Ramos (cell line): Measurements from ENCODE around the gene GFI1B.

Experiments used
- in situ Hi-C: fragments of 300-500 bp; cut with MboI; formaldehyde crosslinking; loops from one replicate; pipeline ENCODE4 v1.14.3; 2022; ENCODE audit warnings: low sequenced_read_pairs; ENCODE audit not compliant: unreplicated experiment

GFI1B gene

DNA sequence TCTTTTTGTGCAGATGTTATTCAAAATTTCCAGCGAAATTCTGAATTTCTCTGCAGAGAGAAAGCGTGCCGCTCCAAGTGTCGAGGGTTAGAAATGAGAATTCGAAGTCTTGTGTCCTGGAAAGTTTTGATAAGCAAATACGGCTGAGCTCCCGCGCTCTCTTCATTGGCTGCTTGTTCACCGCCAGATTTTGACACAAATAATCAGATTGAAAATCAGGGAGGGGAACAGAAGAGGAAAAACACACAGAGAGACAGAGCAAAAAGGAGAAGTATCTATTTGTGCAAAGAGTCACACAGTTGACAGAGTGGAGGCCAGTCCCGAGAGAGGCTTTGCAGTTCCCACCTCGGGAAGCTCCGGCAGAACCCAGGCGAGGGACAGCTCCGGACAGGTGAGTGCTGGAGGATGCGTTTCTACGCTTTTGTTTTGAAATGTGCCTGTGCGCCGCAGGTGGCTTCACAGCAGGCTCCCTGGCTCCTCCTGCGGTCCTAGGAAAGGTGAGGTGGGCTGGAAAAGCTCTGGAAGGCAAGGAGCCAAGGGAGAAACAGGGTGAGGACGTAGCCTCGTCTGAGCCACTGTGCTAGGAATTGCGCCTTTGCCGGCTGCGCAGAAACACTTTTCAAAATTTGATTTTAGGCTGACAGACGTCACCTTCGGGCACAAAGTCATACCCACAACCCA is at the start of gene GFI1B:
GFI1B (plus strand) TSS at position 244 of the 681 bp plus-strand sequence. CDS start 7,985 bp downstream, outside the sequence.
- in situ Hi-C loops = no loop called here

DNA sequence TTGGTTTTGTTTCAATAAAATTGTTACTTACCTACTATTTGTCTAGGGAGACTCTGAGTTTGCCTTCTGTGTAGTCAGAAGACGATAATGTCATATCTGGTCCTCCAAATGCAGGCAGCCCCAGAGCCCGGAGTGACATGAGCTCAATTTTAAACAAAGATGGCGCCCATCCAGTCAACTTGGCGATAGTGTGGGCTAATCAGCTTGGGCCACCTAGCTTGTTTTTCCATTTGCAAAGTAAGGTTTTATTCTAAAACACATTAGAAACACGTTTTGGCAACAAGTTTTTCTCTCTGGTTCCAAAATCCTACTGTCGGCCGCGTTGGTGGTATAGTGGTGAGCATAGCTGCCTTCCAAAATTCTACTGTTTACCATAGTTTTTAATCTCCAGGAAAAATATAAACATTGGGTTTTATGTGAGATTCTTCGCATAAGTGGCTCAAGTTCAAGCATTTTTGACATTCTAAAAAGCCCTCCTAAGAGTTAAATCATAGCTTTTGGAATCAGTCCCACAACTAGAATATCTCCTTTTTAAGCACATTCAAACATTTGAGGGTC is 47.2 kb upstream of the GFI1B start:
- in situ Hi-C loops = no loop called here

DNA sequence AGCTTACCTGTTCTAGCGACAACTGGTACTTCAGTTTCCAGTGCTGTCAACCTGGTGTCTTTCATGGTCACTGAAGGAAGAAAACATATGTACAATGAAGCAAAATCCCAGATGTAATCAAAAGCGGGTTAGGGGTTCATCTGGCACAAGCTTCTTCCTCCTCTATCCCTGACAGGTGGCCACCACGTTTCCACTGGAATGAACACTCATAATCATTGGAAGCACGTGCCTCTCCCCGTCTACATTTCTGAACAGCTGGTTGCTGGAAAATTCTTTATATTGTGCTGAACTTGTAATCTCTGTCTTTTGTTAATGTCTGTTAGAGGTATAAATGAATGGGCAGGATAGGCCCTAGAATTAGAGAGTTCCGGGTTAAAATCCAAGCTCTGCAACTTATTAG is 43.5 kb upstream of the GFI1B start:
- in situ Hi-C loops = no loop called here

DNA sequence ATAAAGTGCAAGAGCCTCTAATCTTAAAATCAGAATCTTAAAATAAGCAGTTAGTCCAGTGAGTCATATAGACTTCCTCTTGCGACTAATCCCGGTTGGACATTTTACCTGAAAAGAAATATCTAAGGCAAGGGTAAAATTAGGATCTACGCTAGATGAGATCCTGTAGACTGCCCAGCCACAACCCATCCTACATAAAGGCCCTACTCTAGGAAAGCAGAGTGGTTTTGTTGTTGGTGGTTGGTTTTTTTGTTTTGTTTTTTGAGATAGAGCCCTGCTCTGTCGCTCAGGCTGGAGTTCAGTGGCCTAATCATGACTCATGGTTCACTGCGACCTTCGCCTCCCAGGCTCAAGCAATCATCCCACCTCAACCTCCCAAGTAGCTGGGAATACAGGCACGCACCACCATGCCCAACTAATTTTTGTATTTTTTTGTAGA is 41.0 kb upstream of the GFI1B start:
- in situ Hi-C loops = no loop called here

DNA sequence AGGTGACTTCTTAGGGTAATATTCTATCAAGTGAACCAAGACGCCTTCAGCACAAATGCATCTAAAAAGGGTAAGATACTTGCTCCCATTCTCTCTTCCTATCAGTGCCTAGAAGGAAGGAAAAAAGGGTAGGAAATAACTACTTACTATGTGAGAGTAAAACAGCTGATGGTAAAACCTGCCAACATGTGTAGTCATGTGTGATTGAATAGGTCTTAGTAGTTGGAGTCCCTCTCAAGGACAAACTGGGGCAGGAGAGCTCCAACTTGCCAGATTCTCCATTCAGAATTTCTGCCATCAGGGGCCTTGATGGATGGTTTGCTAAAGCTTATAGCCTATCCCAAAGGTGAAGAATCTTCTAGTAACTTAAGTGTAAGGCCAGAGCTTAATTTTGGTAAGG is 39.3 kb upstream of the GFI1B start:
- in situ Hi-C loops = no loop called here

DNA sequence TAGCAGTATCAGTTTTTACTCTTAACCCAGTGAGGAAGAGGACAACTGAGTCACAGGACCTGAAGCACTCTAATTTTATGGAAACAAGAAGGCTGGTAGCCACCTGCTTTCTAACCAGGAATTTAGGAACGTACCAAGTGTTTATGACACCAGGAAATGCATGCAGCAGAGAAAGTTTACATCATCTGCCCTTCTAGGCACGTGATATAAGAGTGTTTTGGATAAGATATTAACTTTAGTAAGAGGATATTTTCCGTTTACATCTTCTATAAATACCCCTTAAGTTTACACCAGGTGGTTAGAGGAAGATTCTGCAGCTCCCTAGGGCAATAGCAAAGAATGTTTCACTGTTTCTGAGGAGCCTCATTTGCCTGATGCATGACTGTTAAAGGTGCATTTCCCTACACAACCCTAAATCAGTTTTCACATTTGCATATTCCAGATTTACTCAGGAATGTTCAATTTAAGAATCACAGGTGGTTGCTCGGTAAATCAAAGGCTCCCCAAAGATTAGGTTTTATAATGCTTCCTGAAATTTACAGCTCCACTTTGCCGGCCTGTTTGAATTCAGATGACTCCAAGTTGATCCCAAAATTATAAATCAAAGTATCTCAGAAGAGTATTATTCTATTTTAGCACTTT is 35.8 kb upstream of the GFI1B start:
- in situ Hi-C loops = no loop called here

DNA sequence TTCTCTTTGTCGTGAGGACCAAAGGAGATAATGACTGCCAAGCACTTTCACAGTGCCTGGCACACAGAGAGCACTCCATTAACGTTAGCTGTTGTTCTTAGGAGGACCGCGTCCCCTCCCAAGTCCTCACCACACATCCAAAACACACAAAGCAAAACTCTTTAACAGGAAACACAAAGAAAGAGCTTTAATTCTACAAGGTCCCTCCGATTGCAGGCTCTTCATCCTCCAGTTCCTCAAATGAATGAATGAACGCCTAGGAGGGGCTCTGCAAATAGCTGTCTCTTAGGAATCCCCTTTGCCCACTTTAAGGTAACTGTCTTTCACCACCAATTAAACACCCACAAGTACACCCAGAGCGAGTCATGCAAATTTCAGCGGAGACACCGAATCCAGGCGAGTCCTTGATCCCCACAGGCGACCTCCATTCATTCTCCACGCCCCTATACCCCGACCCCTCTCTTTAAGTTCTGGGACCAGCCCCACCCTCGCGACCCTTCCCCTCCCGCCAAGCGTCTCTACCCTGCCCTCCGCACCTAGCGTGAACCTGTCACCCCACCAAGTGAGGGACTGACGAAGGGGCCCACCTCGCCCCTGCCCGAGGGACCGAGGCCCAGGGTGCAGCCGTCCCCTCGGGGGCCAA is 34.7 kb upstream of the GFI1B start:
- in situ Hi-C loops = no loop called here

DNA sequence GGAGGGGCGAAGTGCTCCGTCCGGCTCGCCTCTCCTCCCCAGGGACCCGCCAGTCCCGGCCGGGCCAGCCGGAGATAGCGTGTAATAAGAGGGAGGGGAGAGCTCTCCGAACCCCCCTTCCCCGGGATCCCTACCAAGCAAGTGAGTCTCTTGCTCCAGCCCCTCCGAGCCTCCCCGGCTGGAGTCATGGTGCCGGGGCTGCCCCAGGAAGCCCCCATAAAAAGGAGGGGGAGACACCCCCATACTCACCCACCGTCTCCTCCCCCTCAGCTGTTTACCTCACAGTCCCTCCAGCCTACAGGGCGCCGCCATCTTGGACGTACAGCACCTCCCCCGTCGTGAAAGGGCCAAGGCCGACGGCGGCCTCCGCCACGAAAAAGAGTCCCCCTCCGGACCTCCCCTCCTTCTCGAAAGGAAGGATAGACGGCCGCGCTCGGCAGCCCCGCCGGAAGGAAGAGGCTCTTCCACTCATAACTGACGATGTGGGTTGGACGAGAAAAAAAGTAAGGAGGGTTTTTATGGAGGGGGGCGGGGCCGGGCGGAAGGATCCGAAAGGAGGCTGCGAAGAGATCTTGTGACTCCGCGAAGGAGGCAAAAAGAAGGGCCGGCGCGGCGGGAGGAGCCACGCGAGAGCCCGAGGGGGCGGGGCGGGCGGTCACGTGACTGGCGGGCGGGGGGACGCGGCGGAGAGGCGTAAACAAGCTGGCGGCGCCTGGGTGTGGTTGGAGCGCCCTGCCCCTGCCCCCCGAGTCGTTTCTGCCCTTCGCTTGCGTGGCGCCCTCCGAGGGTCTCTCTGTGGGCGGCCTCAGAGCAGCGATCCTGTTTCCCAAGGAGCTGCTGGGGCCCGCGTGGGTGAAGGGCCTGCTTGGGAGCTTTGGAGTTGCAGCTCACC is 34.0 kb upstream of the GFI1B start, which contains the start of gene TSC1:
TSC1 (minus strand) TSS at position 323 of the 892 bp plus-strand sequence. CDS start 15,744 bp downstream, outside the sequence.
- in situ Hi-C loops = no loop called here

DNA sequence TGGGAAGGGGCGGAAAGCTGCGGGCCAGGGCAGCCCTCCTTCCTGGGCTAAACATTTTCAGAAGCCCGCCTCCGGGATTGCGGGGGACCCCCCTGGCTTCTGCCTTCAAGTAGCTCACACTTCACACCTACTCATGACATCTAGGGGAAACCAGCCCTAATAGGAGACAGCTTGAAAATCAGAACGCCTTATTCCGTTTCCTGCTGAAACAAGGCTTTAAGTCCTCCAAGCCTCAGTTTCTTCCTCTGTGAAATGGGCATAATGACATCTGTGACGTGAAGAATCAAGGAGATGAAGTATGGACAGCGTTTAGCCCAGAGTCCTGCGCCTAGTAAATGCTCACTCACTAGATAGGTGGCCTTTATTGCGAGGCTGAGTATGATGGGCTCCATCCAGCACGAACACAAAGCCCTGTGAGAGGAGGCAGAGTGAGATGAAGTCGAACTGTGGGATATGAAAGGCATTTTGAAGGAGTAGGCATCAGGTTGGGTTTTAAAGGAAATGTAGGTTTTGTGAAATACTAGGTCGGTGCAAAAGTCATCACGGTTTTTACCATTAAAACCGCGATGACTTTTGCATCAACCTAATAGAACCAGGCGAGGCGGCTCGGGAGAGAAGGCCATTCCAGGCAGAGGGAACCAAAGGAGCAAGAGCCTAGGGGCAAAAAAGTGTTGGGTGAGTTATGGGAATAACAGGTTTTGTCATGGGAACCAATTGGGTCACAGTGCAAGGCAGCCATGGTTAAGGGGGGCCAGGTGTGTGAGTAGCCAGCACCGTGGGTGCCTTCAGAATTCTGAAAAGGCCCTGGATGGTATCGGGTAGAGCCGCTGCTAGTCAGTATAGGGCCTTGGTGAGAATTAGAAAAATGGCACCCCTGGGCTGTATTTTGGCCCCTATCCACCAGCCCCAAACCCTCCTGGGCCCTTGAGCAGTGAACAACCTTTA is 33.0 kb upstream of the GFI1B start:
- in situ Hi-C loops = no loop called here

DNA sequence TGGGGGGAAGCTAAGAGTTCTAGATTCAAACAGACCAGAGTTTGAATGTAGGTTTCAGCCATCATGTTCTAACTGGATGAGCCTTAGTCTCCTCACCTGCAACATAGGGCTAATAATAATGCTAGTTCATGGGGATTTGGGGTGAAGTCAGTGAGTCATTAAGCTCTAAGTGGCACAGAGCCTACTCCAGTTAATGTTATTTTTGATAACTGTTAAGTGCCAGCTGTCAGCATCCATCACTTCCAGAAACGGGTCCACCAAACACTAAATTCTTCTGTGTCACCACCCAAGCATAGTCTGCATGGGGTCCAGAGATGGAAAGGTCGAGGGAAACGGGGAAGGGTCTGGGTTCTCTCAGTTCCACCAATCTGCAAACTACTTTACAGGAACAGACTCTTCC is 32.3 kb upstream of the GFI1B start:
- in situ Hi-C loops = no loop called here

DNA sequence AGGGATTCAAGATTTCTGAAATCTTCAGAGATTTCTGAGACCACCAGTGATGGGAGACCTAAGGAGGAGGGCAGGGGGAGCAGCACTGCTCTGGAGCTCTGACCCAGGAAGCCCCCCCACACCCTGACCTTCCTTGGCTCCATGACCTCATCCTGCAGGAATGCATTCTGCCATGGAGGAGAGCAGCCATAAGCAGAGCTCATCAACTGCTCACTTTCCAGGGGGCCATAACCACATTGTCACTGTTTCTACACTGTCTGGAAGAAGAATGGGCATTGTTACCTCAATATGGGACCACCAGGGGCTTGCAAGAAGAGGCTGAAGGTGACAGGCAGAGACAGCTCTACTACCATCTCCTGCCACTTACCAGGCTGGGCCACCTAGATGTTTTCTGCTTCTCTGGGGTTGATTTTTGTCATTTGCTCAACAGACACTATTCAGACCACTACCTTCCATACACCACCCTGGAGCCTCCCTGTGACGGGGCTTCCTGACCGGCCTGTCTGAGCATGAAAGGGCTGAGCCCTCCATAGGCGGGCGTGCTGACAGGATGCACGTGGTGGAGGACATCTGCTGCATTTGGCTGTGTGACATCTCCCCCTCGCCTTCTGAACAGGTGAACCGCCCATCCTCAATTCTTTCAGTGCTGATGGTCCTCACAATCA is 31.7 kb upstream of the GFI1B start:
- in situ Hi-C loops = no loop called here

DNA sequence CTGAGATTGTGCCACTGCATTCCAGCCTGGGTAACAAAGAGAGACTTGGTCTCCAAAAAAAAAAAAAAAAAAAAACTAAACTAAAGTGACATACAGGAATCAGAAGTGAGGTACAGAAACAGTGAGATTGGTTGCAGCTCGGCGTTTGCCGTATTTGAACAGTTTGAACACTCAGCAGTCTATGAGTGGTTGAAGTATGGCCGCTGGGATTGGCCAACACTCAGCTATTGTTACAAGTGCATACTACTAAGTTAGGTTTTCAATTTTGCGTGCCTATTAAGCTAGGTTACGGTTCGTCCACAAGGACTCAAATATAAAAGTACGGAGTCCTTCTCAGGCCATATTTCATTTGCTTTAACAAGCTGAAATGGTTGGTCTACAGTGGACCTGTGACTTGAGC is 30.7 kb upstream of the GFI1B start:
- in situ Hi-C loops = no loop called here

DNA sequence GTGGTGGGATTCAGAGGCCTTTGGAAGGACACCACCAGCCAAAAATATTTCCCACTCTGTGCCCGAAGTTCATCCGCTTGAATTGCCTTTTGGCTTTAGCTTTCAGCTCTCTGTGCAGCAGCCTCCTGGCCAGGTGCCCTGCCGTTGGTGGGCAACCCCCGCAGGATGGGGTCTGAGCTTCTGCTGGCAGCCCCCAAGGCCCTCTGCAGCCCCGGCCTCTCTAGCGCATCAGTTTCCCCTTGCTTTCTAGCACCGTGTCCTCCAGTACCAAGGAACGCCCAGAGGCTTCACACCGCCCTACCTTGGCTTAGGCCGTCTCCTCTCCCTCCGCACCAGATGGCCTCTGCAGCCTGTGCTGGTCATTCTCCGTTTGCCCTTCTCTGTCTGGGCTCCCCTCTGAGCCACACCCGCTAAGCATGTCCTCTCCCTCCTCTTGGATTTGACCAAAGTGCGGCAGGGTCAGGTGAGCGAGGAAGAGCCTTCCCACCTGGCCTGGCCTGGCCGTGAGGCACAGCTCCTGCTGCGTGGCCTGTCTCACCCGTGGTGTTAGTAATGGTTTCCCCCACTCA is 29.9 kb upstream of the GFI1B start:
- in situ Hi-C loops = no loop called here

DNA sequence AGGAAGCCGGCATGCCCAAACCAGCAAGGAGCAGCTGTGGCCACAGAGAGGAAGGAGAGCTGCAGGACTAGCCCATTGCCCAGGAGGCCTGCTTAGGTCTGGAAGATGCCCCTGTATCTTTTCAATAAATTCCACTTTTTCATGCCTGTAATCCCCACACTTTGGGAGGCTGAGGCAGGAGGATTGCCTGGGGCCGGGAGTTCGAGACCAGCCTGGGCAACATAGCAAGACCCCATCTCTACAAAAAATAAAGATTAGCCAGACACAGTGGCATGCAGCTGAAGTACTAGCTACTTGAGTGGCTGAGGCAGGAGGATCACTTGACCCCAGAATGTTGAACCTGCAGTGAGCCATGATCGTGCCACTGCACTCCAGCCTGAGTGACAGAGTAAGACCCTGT is 28.8 kb upstream of the GFI1B start:
- in situ Hi-C loops = no loop called here

DNA sequence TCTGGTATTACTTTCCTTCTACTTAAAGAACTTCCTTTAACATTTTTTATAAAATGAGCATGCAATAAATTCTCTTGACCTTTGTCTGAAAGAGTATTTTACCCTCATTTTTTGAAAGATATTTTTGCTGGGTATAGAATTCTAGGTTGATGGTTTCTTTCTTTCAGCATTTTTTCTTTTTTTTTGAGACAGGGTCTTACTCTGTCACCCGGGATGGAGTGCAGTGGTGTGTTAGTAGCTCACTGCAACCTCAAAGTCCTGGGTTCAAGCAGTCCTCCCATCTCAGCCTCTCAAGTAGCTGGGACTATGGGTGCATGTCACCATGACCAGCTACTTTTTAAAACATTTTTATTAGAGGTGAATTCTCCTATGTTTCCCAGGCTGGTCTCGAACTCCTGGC is 23.4 kb upstream of the GFI1B start:
- in situ Hi-C loops = no loop called here

DNA sequence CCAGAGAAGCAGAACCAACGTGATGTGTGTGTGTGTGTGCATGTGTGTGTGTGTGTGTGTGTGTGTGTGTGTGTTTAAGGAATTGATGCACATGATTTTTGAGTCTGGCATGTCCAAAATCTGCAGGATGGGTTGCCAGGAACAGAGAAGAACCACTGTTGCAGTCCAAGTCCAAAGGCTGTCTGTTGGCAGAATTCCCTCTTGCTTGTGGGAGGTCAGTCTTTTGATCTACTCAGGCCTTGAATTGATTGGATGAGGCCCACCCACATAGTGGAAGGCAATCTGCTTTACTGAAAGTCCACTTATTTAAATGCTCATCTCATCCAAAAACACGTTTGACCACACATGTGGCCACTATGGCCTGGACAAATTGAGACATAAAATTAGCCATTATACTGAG is 22.7 kb upstream of the GFI1B start:
- in situ Hi-C loops = no loop called here

DNA sequence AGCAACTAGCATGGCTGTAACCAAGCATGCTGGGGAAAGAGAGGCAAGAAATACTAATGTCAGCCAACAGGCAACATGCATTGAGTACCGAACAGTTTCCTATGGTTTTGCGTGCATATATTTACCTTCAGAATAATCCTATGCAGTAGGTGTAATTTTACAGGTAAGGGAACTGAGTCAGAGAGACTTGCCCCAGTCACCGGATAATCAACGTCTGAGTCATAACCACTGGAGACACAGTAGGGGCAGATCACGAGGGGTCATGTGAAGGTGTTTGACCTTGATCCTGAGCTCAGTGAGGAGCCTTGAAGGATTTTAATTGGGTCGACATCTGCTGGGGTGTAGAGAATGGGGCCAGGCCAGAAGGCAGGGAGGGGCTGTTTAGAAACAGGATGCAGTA is 20.7 kb upstream of the GFI1B start:
- in situ Hi-C loops = no loop called here

DNA sequence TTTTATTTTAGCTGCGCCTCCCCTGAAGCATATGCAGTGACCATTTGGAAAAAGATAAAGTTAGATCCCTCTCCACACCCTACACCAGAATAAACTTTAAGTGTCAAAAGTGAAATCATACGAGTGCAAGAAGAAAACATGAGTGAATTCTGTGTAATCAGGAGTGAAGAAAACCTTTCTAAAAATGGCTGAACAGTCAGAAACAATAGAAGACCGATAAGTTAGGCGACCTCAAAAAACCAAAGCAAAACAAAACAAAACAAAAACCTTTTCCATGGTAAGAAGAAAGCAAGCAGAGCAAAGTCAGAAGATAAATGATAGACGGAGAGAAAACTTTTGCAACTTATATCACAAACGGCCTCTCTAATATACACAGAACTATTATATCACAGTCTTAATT is 17.5 kb upstream of the GFI1B start:
- in situ Hi-C loops = no loop called here
